Trophoblast cell (in vitro differentiated cells and primary cell): ENCODE results near the gene ZNF497.

Source experiments
- DNase-seq, 2 donors: peaks; one replicate each; pipeline ENCODE4 v3.0.0-alpha.2; 2016
- H2AFZ ChIP-seq: 2 replicates; pipeline ENCODE4 v1.6.1; 2013; ENCODE audit warnings: low read length, moderate library complexity, mild to moderate bottlenecking; ENCODE audit not compliant: insufficient read depth, poor library complexity
- H2AK5ac ChIP-seq: 2 replicates; pipeline ENCODE4 v1.6.1; 2013; ENCODE audit warnings: mild to moderate bottlenecking, low read length
- H2BK120ac ChIP-seq: 2 replicates; pipeline ENCODE4 v1.6.1; 2013; ENCODE audit warnings: low read length, mild to moderate bottlenecking, moderate library complexity; ENCODE audit not compliant: insufficient read depth, poor library complexity
- H2BK12ac ChIP-seq: 2 replicates; pipeline ENCODE4 v1.6.1; 2013; ENCODE audit warnings: mild to moderate bottlenecking, low read length, moderate library complexity
- H2BK5ac ChIP-seq: 2 replicates; pipeline ENCODE4 v1.6.1; 2013; ENCODE audit warnings: low read length, low read depth, moderate library complexity, mild to moderate bottlenecking; ENCODE audit not compliant: poor library complexity
- H3K14ac ChIP-seq: 2 replicates; pipeline ENCODE4 v1.6.1; 2013; ENCODE audit warnings: mild to moderate bottlenecking, low read length
- H3K18ac ChIP-seq: 2 replicates; pipeline ENCODE4 v1.6.1; 2013; ENCODE audit warnings: mild to moderate bottlenecking, low read length
- H3K23ac ChIP-seq: 2 replicates; pipeline ENCODE4 v1.6.1; 2013; ENCODE audit warnings: low read length
- H3K27ac ChIP-seq: 2 replicates; pipeline ENCODE4 v1.5.1; 2013; ENCODE audit warnings: low read depth, mild to moderate bottlenecking, inconsistent platforms, low read length, moderate library complexity
- H3K27me3 ChIP-seq: 2 replicates; pipeline ENCODE4 v1.6.1; 2013; ENCODE audit warnings: inconsistent platforms, mild to moderate bottlenecking, low read length, moderate library complexity; ENCODE audit not compliant: insufficient read depth
- H3K36me3 ChIP-seq, 2 experiments: 1 replicate in 1 of 2; 2 replicates in 1 of 2; pipeline ENCODE4 v1.6.1; 2013; ENCODE audit warnings: low read length in 2 of 2, mild to moderate bottlenecking in 2 of 2, moderate library complexity in 1 of 2; ENCODE audit not compliant: insufficient read depth in 2 of 2, control insufficient read depth in 1 of 2
- H3K4ac ChIP-seq: 2 replicates; pipeline ENCODE4 v1.6.1; 2013; ENCODE audit warnings: low read depth, mild to moderate bottlenecking, low read length, moderate library complexity
- H3K4me1 ChIP-seq, 2 experiments: 1 replicate in 1 of 2; 2 replicates in 1 of 2; pipeline ENCODE4 v1.6.1; 2013; ENCODE audit warnings: low read length in 2 of 2, mild to moderate bottlenecking in 2 of 2, moderate library complexity in 1 of 2; ENCODE audit not compliant: insufficient read depth in 2 of 2, control insufficient read depth in 1 of 2
- H3K4me2 ChIP-seq: 2 replicates; pipeline ENCODE4 v1.6.1; 2013; ENCODE audit warnings: inconsistent platforms, mild to moderate bottlenecking, low read length, moderate library complexity
- H3K4me3 ChIP-seq: 2 replicates; pipeline ENCODE4 v1.5.1; 2013; ENCODE audit warnings: mild to moderate bottlenecking, low read depth, low read length, inconsistent platforms
- H3K79me1 ChIP-seq: one replicate; pipeline ENCODE4 v1.6.1; 2013; ENCODE audit warnings: low read length
- H3K79me2 ChIP-seq: 2 replicates; pipeline ENCODE4 v1.6.1; 2013; ENCODE audit warnings: low read length, mild to moderate bottlenecking; ENCODE audit not compliant: control insufficient read depth, insufficient read depth, poor library complexity
- H3K9ac ChIP-seq: 2 replicates; pipeline ENCODE4 v1.6.1; 2013; ENCODE audit warnings: mild to moderate bottlenecking, low read length
- H3K9me3 ChIP-seq: 2 replicates; pipeline ENCODE4 v1.6.1; 2013; ENCODE audit warnings: low read depth, mild to moderate bottlenecking, control low read depth, inconsistent platforms, low read length; ENCODE audit not compliant: insufficient read depth
- H4K12ac ChIP-seq: 2 replicates; pipeline ENCODE4 v1.6.1; 2013; ENCODE audit warnings: low read depth, mild to moderate bottlenecking, low read length, moderate library complexity
- H4K8ac ChIP-seq: 2 replicates; pipeline ENCODE4 v1.6.1; 2013; ENCODE audit warnings: low read depth, mild to moderate bottlenecking, low read length, moderate library complexity
- H4K91ac ChIP-seq: one replicate; pipeline ENCODE4 v1.6.1; 2013; ENCODE audit warnings: low read depth, mild to moderate bottlenecking, low read length, moderate library complexity
- WGBS: extraction: QIAGEN DNeasy Blood & Tissue Kit; methylation state at CpG from one replicate; pipeline ENCODE4 v1.1.7; 2013; ENCODE audit warnings: missing lambda C conversion rate; ENCODE audit not compliant: insufficient read length, insufficient coverage; ENCODE audit errors: extremely low coverage; 5-methylcytosine and 5-hydroxymethylcytosine counted together

The ZNF497 gene

DNA sequence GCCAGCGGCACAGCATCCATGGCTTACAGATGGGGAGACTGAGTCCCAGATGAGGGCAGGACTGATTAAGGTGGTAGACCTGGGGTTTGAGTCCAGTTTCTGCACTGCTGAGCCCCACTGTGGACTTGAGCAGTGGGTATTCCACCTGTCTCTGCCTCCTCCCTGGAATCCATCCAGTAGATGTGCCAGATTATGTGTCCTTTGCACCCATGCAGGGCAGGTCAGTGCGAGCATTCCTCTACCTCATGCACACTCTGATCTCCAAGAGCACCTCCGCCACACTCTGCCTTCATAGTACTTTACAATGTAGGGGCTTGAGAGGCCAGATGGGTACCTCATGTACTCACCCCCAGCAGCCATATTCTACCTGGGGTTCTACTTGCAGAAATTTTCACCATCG lies 25.7 kb downstream of the ZNF497 start:
- Histone ChIP-seq H3K79me2 (no peaks in the 10 kb centered on the region), H3K9ac (no peak overlapping the region), H3K18ac (no peak overlapping the region), H2AFZ (no peak overlapping the region), H3K4me2 (no peak overlapping the region), H2BK12ac (no peak overlapping the region), H3K79me1 (no peaks in the 10 kb centered on the region), H3K23ac (no peak overlapping the region), H4K91ac (no peak overlapping the region), H3K4me1 (no peaks in the 10 kb centered on the region), H4K8ac (no peak overlapping the region), H2AK5ac (no peak overlapping the region), H3K27me3 (no peaks in the 10 kb centered on the region), H3K14ac (no peak overlapping the region), H3K9me3 (peaks cover 12% of the 10 kb centered on the region), H3K4me3 (no peak overlapping the region), H3K36me3 (peaks cover 34 to 49% of the 10 kb centered on the region in 2 experiments), H4K12ac (no peak overlapping the region), H3K4ac (no peak overlapping the region), H2BK120ac (no peak overlapping the region), H2BK5ac (no peak overlapping the region), H3K27ac (no peak overlapping the region)
- WGBS = no CpG with 5 or more reads among the region's 4 CpGs
- DNase-seq = no peak

DNA sequence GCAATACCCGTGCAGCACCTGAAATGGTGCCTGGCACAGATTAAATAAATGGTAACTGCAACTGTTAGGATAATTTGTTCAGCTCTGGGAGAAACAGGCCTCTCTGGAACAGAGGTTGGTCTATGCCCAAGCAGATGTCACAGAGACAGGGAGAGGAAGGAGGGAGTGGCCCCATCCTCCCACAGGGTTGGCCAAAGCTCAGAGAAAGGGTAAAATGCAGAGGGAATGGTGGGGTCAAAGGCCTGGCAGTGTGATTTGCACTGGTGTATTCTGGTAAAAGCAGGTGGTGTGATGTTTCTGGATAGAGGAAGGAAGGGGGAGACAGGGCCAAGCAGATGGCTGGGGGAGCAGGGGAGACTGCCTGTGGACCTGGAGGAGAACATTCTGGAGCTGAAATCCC lies 26.3 kb downstream of the ZNF497 start:
- Histone ChIP-seq H4K8ac (no peak overlapping the region), H3K79me2 (no peaks in the 10 kb centered on the region), H2BK12ac (no peak overlapping the region), H3K4ac (no peak overlapping the region), H2BK120ac (no peak overlapping the region), H3K18ac (no peak overlapping the region), H2AFZ (no peak overlapping the region), H2BK5ac (no peak overlapping the region), H3K27ac (no peak overlapping the region), H2AK5ac (no peak overlapping the region), H3K9me3 (peaks cover 10% of the 10 kb centered on the region), H3K9ac (no peak overlapping the region), H3K23ac (no peak overlapping the region), H3K27me3 (no peaks in the 10 kb centered on the region), H3K4me1 (no peaks in the 10 kb centered on the region), H4K12ac (no peak overlapping the region), H3K79me1 (no peaks in the 10 kb centered on the region), H4K91ac (no peak overlapping the region), H3K4me2 (no peak overlapping the region), H3K36me3 (peaks cover 34 to 49% of the 10 kb centered on the region in 2 experiments), H3K4me3 (no peak overlapping the region), H3K14ac (no peak overlapping the region)
- DNase-seq = no peak
- WGBS = no CpG with 5 or more reads among the region's 1 CpG

DNA sequence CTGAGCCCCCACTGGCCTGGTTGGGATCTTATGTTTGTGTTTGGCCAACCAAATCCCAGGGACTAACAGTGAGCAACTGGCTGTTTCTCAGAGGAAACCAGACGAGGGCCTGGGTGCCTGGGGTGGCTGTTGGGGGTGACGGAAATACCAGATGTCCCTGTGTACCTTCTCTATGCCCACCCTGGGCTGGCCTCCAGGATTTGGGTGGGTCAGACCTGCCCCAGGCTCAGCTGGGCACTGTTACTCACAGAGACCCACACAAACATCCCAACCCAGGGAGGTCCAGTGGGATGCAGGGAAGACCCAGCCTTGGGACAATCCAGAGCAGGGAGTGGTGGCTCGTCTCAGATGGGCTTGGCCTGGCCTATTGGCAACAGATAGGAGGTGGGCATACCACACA lies 26.9 kb downstream of the ZNF497 start:
- H3K27ac ChIP-seq = no peak overlapping the region
- no peaks in the 10 kb centered on the region for H3K79me2 ChIP-seq
- H4K91ac ChIP-seq = no peak overlapping the region
- WGBS = no CpG with 5 or more reads among the region's 3 CpGs
- no peak overlapping the region for H3K4me3 ChIP-seq
- no peak overlapping the region for H3K23ac ChIP-seq
- H3K4me1 ChIP-seq = no peaks in the 10 kb centered on the region
- peaks cover 10% of the 10 kb centered on the region for H3K9me3 ChIP-seq
- no peak overlapping the region for H4K8ac ChIP-seq
- H3K79me1 ChIP-seq = no peaks in the 10 kb centered on the region
- H3K4me2 ChIP-seq = no peak overlapping the region
- no peak overlapping the region for H2AFZ ChIP-seq
- H3K27me3 ChIP-seq = no peaks in the 10 kb centered on the region
- no peak overlapping the region for H2AK5ac ChIP-seq
- peaks cover 31 to 49% of the 10 kb centered on the region in 2 experiments for H3K36me3 ChIP-seq
- no peak overlapping the region for H4K12ac ChIP-seq
- no peak overlapping the region for H3K14ac ChIP-seq
- no peak overlapping the region for H3K18ac ChIP-seq
- H2BK120ac ChIP-seq = no peak overlapping the region
- no peak overlapping the region for H2BK5ac ChIP-seq
- H3K9ac ChIP-seq = no peak overlapping the region
- no peak overlapping the region for H2BK12ac ChIP-seq
- no peak for DNase-seq
- H3K4ac ChIP-seq = no peak overlapping the region

DNA sequence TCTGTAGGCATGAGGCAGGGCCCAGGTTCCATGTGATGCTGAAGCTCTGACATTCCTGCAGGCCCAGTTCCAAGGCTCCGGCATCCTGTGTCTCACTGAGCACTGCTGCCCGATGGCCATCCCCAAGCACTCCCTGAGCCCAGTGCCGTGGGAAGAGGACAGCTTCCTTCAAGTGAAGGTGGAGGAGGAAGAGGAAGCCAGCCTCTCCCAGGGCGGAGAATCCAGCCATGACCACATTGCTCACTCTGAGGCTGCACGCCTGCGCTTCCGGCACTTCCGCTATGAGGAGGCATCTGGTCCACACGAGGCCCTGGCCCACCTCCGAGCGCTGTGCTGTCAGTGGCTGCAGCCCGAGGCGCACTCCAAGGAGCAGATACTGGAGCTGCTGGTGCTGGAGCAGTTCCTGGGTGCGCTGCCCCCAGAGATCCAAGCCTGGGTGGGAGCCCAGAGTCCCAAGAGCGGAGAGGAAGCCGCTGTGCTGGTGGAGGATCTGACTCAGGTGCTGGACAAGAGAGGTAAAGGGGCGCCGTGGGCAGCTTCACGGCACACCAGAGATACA lies 27.8 kb downstream of the ZNF497 start:
- H3K79me1 ChIP-seq = no peaks in the 10 kb centered on the region
- no peak overlapping the region for H4K8ac ChIP-seq
- no peak overlapping the region for H2BK12ac ChIP-seq
- H3K9ac ChIP-seq = no peak overlapping the region
- peaks cover 10% of the 10 kb centered on the region for H3K9me3 ChIP-seq
- H3K4me2 ChIP-seq = no peak overlapping the region
- no peak overlapping the region for H2BK120ac ChIP-seq
- no peak for DNase-seq
- no peak overlapping the region for H3K14ac ChIP-seq
- no peak overlapping the region for H2AFZ ChIP-seq
- no CpG with 5 or more reads among the region's 19 CpGs for WGBS
- H3K27ac ChIP-seq = no peak overlapping the region
- no peaks in the 10 kb centered on the region for H3K4me1 ChIP-seq
- no peak overlapping the region for H3K18ac ChIP-seq
- H3K4me3 ChIP-seq = no peak overlapping the region
- H2BK5ac ChIP-seq = no peak overlapping the region
- H3K27me3 ChIP-seq = no peaks in the 10 kb centered on the region
- H4K91ac ChIP-seq = no peak overlapping the region
- H3K4ac ChIP-seq = no peak overlapping the region
- no peak overlapping the region for H2AK5ac ChIP-seq
- no peak overlapping the region for H3K23ac ChIP-seq
- no peaks in the 10 kb centered on the region for H3K79me2 ChIP-seq
- H3K36me3 ChIP-seq = peaks cover 30 to 45% of the 10 kb centered on the region in 2 experiments
- H4K12ac ChIP-seq = no peak overlapping the region
